Measurements from ENCODE around the gene GPC1. TPM values are rescaled to one million over a fixed set of nuclear protein-coding genes. Genes with fewer than 3 reads are reported as not detected.

The GPC1 gene
- total and polyA plus RNA-seq, 2 of the 4 experiments (the other 2 are of a cell fraction), result 16.0 to 211 TPM

DNA sequence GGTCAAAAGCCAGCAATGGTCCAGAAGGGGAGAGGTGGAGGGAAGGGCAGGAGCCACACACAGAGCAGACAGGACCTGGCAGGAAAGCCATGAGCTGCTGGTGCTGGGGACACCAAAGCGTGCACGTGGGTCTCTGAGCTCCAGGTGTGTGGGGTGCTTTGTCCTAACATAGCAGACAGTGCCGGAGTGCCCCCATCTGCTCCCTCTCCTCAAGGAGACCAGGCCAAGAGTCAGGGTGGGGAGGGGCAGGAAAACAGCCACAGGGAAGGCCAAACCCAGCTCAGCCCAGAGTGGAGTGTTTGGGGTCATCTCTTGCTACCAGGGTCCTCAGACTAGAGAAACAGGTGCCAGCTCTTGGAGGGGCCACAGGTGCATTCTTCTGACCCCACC lies 4.2 kb upstream of the GPC1 start:
- H3K4me2 ChIP-seq (ENCODE audit: low read depth, low read length), result no peak overlapping the region
- no peaks in the 10 kb centered on the region for H3K9me3 ChIP-seq (ENCODE audit: control insufficient read depth, insufficient read depth, low read length)
- H3K4ac ChIP-seq (ENCODE audit: low read depth, low read length), result peak overlapping the region; percentile 7; the same call in 1 of the 2 replicates
- no TSS peak for BruUV-seq (replicated peaks)
- ChIA-PET CTCF (no interaction called here), POLR2A (ENCODE audit: unreplicated experiment) (no interaction called here)
- H2AK5ac ChIP-seq (ENCODE audit: low read depth, low read length), result peak overlapping the region; percentile 58; the same call in 1 of the 2 replicates
- peak overlapping the region; percentile 74 for H2AK9ac ChIP-seq (replicated peaks; ENCODE audit: low read depth, low read length, poor library complexity)
- dilution Hi-C loops (cut with HindIII; ENCODE audit: low sequenced_read_pairs, unreplicated experiment), result no loop called here
- no peak overlapping the region; the same call in 1 of the 2 replicates for H4K91ac ChIP-seq (ENCODE audit: insufficient read depth, low read depth, low read length)
- H4K5ac ChIP-seq (ENCODE audit: low read depth, low read length), result no peak overlapping the region
- intact Hi-C loops (cut with micrococcal nuclease), result no loop called here
- TF ChIP-seq MAFK (IDR thresholded peaks at IDR 0.05; ENCODE audit: low read depth, low read length) (no peak), BHLHE40 (IDR thresholded peaks at IDR 0.05; ENCODE audit: low read depth, low read length) (no peak), MAZ (IDR thresholded peaks at IDR 0.05; ENCODE audit: borderline replicate concordance, low read depth, low read length) (no peak), NFE2L2 (IDR thresholded peaks at IDR 0.05; ENCODE audit: low read depth, low read length) (no peak), RAD21 (IDR thresholded peaks at IDR 0.05; ENCODE audit: low read length) (no peak), RCOR1 (IDR thresholded peaks at IDR 0.05; ENCODE audit: insufficient replicate concordance, low read length) (no peak)
- TF ChIP-seq, protein P1, sequence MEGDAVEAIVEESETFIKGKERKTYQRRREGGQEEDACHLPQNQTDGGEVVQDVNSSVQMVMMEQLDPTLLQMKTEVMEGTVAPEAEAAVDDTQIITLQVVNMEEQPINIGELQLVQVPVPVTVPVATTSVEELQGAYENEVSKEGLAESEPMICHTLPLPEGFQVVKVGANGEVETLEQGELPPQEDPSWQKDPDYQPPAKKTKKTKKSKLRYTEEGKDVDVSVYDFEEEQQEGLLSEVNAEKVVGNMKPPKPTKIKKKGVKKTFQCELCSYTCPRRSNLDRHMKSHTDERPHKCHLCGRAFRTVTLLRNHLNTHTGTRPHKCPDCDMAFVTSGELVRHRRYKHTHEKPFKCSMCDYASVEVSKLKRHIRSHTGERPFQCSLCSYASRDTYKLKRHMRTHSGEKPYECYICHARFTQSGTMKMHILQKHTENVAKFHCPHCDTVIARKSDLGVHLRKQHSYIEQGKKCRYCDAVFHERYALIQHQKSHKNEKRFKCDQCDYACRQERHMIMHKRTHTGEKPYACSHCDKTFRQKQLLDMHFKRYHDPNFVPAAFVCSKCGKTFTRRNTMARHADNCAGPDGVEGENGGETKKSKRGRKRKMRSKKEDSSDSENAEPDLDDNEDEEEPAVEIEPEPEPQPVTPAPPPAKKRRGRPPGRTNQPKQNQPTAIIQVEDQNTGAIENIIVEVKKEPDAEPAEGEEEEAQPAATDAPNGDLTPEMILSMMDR (conservative IDR thresholded peaks at IDR 0.05; ENCODE audit: low read depth, low read length), result no peak
- H3K9me1 ChIP-seq (ENCODE audit: insufficient read depth, low read length), result peaks cover 14% of the 10 kb centered on the region
- WGBS, 2 experiments (ENCODE audit: extremely low coverage in 2 of 2, insufficient read length in 1 of 2), result no CpG with 5 or more reads among the region's 3 CpGs
- no peak overlapping the region for H4K8ac ChIP-seq (ENCODE audit: low read depth in 2 of 2, low read length in 2 of 2)
- ATAC-seq (ENCODE audit: low read depth), result no peak
- H3K36me3 ChIP-seq (ENCODE audit: control insufficient read depth, insufficient read depth, low read length), result no peaks in the 10 kb centered on the region
- no peak for DNase-seq
- H3K18ac ChIP-seq (ENCODE audit: low read depth, low read length), result no peak overlapping the region
- no peaks in the 10 kb centered on the region for H4K20me1 ChIP-seq (ENCODE audit: insufficient read depth, low read length)
- no peak overlapping the region for H3K23ac ChIP-seq (ENCODE audit: low read depth, low read length)
- H2BK20ac ChIP-seq (ENCODE audit: low read depth, low read length), result no peak overlapping the region
- no peaks in the 10 kb centered on the region for H3K27me3 ChIP-seq (ENCODE audit: control insufficient read depth, insufficient read depth, low read length)
- H3K4me3 ChIP-seq (ENCODE audit: insufficient read depth, low read depth, low read length), result no peak overlapping the region
- no peak overlapping the region; the same call in 1 of the 2 replicates for H3K14ac ChIP-seq (replicated peaks; ENCODE audit: low read depth, low read length)
- no peak overlapping the region for H3K56ac ChIP-seq (ENCODE audit: extremely low read depth, insufficient read depth, low read length)
- in situ Hi-C loops (cut with MboI; ENCODE audit: low sequenced_read_pairs), result no loop called here
- no peak overlapping the region for H3K9ac ChIP-seq (ENCODE audit: low read depth, low read length)
- H2BK5ac ChIP-seq (ENCODE audit: low read depth, low read length, poor library complexity, severe bottlenecking), result no peak overlapping the region
- no peak overlapping the region for H2AFZ ChIP-seq (replicated peaks; ENCODE audit: low read length, poor library complexity)
- H3K4me1 ChIP-seq (ENCODE audit: control insufficient read depth, insufficient read depth, low read length), result peaks cover 15% of the 10 kb centered on the region
- 0 out of 2 replicates have a peak overlapping the region, but pooled peaks have one; percentile 20 for H2BK120ac ChIP-seq (ENCODE audit: low read depth, low read length)
- no peak overlapping the region for H2BK15ac ChIP-seq (ENCODE audit: low read depth, low read length)
- H3K27ac ChIP-seq (ENCODE audit: insufficient read depth, low read length), result no peak overlapping the region
- peaks cover 0 to 23% of the 10 kb centered on the region in 2 experiments; a peak in 2 of 4 replicates for H3K79me1 ChIP-seq (ENCODE audit: low read depth in 1 of 2, low read length in 2 of 2)
